Aorta (tissue), 5 donors: Measurements from ENCODE around the gene FERD3L. TPM values are rescaled to one million over a fixed set of nuclear protein-coding genes. Genes with fewer than 3 reads are reported as not detected.

Source experiments
- ATAC-seq: fragments of 200-7000 bp; cut with Tn5 transposase; one replicate; pipeline ENCODE4 v1.9.1; 2022; ENCODE audit warnings: moderate library complexity; ENCODE audit not compliant: low FRiP score
- DNase-seq, 2 donors: peaks; one replicate each; pipeline ENCODE4 v3.0.0-alpha.2; 2020
- H3K27ac ChIP-seq, 2 donors: one replicate each; pipeline ENCODE4 v1.5.1; 2013; ENCODE audit warnings: low read length in 2 of 2, mild to moderate bottlenecking in 2 of 2, moderate library complexity in 2 of 2, control low read depth in 1 of 2, inconsistent platforms in 1 of 2, low read depth in 1 of 2
- H3K27me3 ChIP-seq, 2 donors: one replicate each; pipeline ENCODE4 v1.6.1; 2013; ENCODE audit warnings: control low read depth in 1 of 2, low read length in 1 of 2, mild to moderate bottlenecking in 1 of 2, moderate library complexity in 1 of 2; ENCODE audit not compliant: insufficient read depth in 2 of 2, control insufficient read depth in 1 of 2
- H3K36me3 ChIP-seq, 2 donors: one replicate each; pipeline ENCODE4 v1.6.1; 2013; ENCODE audit warnings: control low read depth in 1 of 2, low read length in 1 of 2, mild to moderate bottlenecking in 1 of 2; ENCODE audit not compliant: insufficient read depth in 2 of 2, control insufficient read depth in 1 of 2
- H3K4me1 ChIP-seq, 2 donors: one replicate each; pipeline ENCODE4 v1.6.1; 2013; ENCODE audit warnings: low read length in 2 of 2, control low read depth in 1 of 2, mild to moderate bottlenecking in 1 of 2, moderate library complexity in 1 of 2; ENCODE audit not compliant: insufficient read depth in 2 of 2, control insufficient read depth in 1 of 2
- H3K4me3 ChIP-seq, 2 donors: one replicate each; pipeline ENCODE4 v1.5.1; 2013; ENCODE audit warnings: low read length in 2 of 2, control low read depth in 1 of 2, mild to moderate bottlenecking in 1 of 2
- H3K9me3 ChIP-seq: one replicate; pipeline ENCODE4 v1.6.1; 2013; ENCODE audit warnings: mild to moderate bottlenecking, low read length; ENCODE audit not compliant: control insufficient read depth
- WGBS, 2 donors: extraction: QIAGEN DNeasy Blood & Tissue Kit; methylation state at CpG; one replicate each; pipeline ENCODE4 v1.1.7; 2013; 5-methylcytosine and 5-hydroxymethylcytosine counted together
- intact Hi-C, 2 donors: fragments of 100-400 bp; cut with DNase I; formaldehyde crosslinking; loops; one replicate each; pipeline versions ENCODE4 v1.14.2 to v1.15.0; 2022
- polyA plus RNA-seq, 2 donors: library from polyadenylated mRNA; stranded (reverse); fragments of 200-250 nt; gene quantifications; one replicate each; pipeline ENCODE4 v1.2.3, GENCODE V29; 2013
- total RNA-seq, 2 donors: library from RNA; stranded (reverse); fragmentation: NEBNext Ultra II Directional; extraction: Animal tissue kit (Norgen Biotek cat#: 25700); gene quantifications; one replicate each; pipeline ENCODE4 v1.2.1, GENCODE V29; 2021
- donor health status: healthy with polysubstance abuse.
- donor health status: Bipolar disorder and iron deficiency.
- donor health status: DM: no; HTN: no; CAD: no.
- donor health status: DM: no; HTN: no; CAD: no.
- donor health status: DM: yes; HTN: yes; CAD: no.

Gene FERD3L
- total and polyA plus RNA-seq, 4 donors, result not detected

DNA sequence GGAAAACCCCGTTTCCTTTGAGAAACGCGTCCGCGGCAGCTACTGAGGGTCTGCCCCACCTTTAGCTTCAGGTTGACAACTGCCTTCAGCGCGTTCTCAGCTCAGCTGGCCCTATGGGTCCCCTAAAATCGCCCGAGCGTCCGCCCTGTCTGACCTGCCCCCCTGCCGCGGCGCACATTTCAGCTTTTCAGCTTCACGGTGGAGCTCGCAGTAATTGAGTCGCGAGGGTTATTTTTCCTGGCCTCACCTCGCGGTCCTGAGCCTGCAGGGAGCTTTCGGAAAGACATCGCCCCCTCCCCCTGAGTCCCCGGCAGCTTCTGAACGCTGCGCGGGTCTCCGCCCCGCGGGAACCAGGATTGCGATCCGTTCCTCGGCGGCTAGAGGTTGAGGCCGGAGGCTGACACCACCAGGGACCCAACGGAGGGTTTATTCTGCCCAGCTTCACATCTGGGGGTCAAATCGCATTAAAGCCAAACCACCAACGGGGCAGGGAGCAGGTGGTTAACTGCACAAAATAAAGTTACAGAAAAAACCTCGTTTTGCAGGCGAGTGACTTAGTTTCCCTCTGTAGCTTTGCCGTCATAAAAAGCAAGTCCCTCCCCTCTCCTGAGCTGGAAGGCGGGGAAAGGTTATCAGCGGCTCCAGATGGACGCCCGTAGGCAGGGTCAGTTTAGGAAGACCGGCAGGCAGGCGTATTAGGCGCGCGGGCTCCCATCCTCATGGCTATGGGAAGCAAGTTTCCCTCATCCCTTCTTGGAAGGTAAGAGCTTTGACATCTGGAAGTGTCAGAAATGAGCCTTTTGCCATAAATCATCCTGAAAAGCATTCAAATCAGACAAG is 38.8 kb downstream of the FERD3L start:
- H3K27me3 ChIP-seq, result no peaks in the 10 kb centered on the region

DNA sequence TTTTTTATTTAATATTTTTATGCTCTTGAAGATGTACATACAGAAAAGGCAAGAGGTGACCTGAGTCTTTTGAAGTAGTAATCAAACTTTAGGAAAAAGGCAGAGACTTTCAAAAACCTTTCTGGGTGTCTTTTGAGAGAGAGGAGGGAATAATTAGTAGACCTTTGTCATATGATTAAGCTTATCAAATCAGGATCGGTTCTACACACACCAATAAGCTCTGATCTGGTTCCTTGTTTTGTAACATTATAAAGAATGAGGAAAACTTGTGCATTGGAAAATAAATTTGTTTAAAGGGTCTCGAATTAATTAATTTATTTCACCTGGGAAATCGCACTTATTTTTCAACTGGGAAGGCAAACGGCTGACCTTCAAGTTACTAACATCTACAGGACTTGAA is 39.7 kb downstream of the FERD3L start:
- Histone ChIP-seq H3K9me3 (no peaks in the 10 kb centered on the region), H3K4me3 (peak overlapping the region in 1 of 2 donors; percentile 81), H3K27ac (no peak overlapping the region), H3K36me3 (no peaks in the 10 kb centered on the region), H3K4me1 (no peaks in the 10 kb centered on the region), H3K27me3 (no peaks in the 10 kb centered on the region)
- intact Hi-C loops, result no loop called here
- WGBS, 2 donors, result 85% methylated on average over 4 of the region's 4 CpGs
- no peak for DNase-seq
- ATAC-seq, result no peak

More for the DNA sequence above, 38.8 kb downstream of the FERD3L start:
- Histone ChIP-seq H3K9me3 (no peaks in the 10 kb centered on the region), H3K4me1 (no peaks in the 10 kb centered on the region), H3K4me3 (peak overlapping the region; percentile 81 to 97), H3K36me3 (no peaks in the 10 kb centered on the region), H3K27ac (no peak overlapping the region)
- intact Hi-C loops, result no loop called here
- ATAC-seq (peak; percentile 50), DNase-seq (peak in 1 of 2 donors; percentile 75)
- 1% methylated on average over 49 of the region's 49 CpGs for WGBS, 2 donors

DNA sequence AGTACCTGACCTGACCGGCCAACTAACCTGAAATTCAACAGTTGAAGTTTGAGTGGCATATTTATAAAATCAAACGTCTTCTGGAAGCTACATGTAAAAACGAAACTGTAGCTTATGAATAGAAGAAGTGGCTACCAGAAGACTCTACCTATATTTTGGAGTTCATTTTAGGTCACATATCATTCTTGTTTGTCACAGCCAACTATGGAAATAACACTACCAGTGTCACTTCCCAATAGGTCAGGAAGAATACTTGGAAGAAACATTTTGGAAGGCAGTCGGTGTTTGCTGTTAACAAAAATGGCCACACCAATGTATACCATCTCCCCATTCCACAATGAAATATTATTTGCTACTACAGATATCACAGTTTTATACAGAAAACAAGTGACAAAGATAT is 40.4 kb downstream of the FERD3L start:
- ATAC-seq, result no peak

DNA sequence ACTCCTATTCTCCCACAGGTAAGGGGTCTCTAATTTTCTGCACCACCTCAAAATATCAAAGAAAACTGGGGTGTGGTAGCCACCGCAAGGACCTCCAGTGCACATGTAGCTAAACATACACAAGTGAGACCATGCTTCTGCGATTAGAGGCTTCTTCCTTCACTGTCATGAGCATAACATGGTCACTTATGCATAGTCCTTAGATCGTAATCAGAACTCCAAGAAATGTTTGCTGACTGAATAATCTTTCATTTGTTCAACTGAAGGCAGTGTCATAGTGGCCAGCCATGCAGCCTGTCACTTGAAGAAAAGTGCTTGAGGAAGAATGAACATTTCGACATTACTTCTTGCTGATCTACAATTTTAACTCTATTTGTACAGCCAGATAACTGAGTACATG is 42.3 kb downstream of the FERD3L start:
- ATAC-seq, result no peak
- Histone ChIP-seq H3K4me1 (no peaks in the 10 kb centered on the region), H3K4me3 (no peak overlapping the region), H3K36me3 (no peaks in the 10 kb centered on the region), H3K27me3 (no peaks in the 10 kb centered on the region), H3K9me3 (no peaks in the 10 kb centered on the region), H3K27ac (no peak overlapping the region)
- intact Hi-C loops, result no loop called here
- 97 to 98% methylated on average over 4 of the region's 4 CpGs for WGBS, 2 donors
- no peak for DNase-seq

More for the DNA sequence above, 40.4 kb downstream of the FERD3L start:
- intact Hi-C loops, result no loop called here
- no peaks in the 10 kb centered on the region for H3K9me3 ChIP-seq
- H3K4me3 ChIP-seq, result no peak overlapping the region
- no peaks in the 10 kb centered on the region for H3K36me3 ChIP-seq
- no peaks in the 10 kb centered on the region for H3K27me3 ChIP-seq
- H3K27ac ChIP-seq, result no peak overlapping the region
- no peaks in the 10 kb centered on the region for H3K4me1 ChIP-seq
- no peak for DNase-seq
- 91 to 96% methylated on average over 4 of the region's 4 CpGs for WGBS, 2 donors

- Histone ChIP-seq H3K27ac (no peak overlapping the region), H3K9me3 (no peaks in the 10 kb centered on the region), H3K27me3 (no peaks in the 10 kb centered on the region), H3K4me1 (no peaks in the 10 kb centered on the region), H3K36me3 (no peaks in the 10 kb centered on the region), H3K4me3 (no peak overlapping the region)
- WGBS, 2 donors, result 91 to 92% methylated on average over 2 of the region's 2 CpGs
- DNase-seq (no peak), ATAC-seq (no peak)
- intact Hi-C loops, result no loop called here
Observed at GRCh38 chr7:19101909-19102308, 43.3 kb downstream of the FERD3L start.

DNA sequence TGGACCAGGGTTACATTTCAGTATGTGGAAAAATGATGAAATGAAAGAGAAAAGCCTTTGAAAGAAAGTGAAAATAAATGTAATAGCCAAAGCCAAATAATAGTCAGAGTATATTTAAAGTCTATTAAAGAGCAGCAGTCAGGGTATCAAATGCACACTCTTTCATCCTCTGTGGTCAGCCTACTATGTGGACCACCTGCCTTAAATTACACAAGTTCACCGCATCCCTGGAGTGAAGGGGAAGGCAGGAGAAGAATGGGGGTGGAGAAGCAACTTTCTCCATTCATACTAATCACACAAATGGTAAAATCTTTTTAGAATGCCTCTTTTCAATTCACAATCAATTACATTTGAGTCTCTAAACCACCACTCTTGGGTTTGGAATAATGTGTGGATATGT is 43.7 kb downstream of the FERD3L start:
- WGBS, 2 donors, result 98 to 100% methylated on average over 1 of the region's 1 CpG
- Histone ChIP-seq H3K4me3 (no peak overlapping the region), H3K36me3 (no peaks in the 10 kb centered on the region), H3K27me3 (no peaks in the 10 kb centered on the region), H3K9me3 (no peaks in the 10 kb centered on the region), H3K4me1 (no peaks in the 10 kb centered on the region), H3K27ac (no peak overlapping the region)
- no peak for ATAC-seq
- DNase-seq, result no peak
- intact Hi-C loops, result no loop called here

DNA sequence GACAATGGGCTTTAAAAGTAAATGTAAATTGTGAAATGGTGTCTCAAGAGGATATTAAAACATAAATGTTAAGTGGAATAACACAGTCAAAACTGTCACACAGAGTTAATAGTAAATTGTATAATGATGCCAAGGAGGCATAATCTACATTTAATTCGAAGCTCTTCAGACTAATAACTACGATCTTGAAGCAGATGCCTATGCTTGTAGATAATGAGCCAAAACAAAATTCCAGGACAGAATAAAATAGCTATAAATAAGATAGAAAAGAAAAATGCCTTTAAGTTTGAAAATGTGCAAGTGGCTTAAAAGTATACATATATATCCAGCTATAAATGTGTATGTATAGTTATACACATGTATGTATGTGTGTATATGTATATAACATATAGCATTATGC is 45.3 kb downstream of the FERD3L start:
- ATAC-seq (no peak), DNase-seq (no peak)
- H3K36me3 ChIP-seq, result no peaks in the 10 kb centered on the region
- no peak overlapping the region for H3K4me3 ChIP-seq
- no peak overlapping the region for H3K27ac ChIP-seq
- intact Hi-C loops, result no loop called here
- no peaks in the 10 kb centered on the region for H3K27me3 ChIP-seq
- H3K4me1 ChIP-seq, result no peaks in the 10 kb centered on the region
- H3K9me3 ChIP-seq, result no peaks in the 10 kb centered on the region
- WGBS, 2 donors, result 76 to 82% methylated on average over 2 of the region's 2 CpGs

- Histone ChIP-seq H3K36me3 (no peaks in the 10 kb centered on the region), H3K4me3 (no peak overlapping the region), H3K4me1 (no peaks in the 10 kb centered on the region), H3K27ac (no peak overlapping the region), H3K9me3 (no peaks in the 10 kb centered on the region), H3K27me3 (no peaks in the 10 kb centered on the region)
- no peak for ATAC-seq
- WGBS, 2 donors, result 94 to 98% methylated on average over 3 of the region's 3 CpGs
- DNase-seq, result no peak
- intact Hi-C loops, result no loop called here
Observed at GRCh38 chr7:19099194-19099593, 46.0 kb downstream of the FERD3L start.

GRCh38 chr7:19098510-19098909 is 46.7 kb downstream of the FERD3L start:
- no peak overlapping the region for H3K4me3 ChIP-seq
- no peak overlapping the region for H3K27ac ChIP-seq
- DNase-seq, result no peak
- H3K36me3 ChIP-seq, result no peaks in the 10 kb centered on the region
- no peaks in the 10 kb centered on the region for H3K27me3 ChIP-seq
- no peaks in the 10 kb centered on the region for H3K9me3 ChIP-seq
- intact Hi-C loops, result no loop called here
- no peaks in the 10 kb centered on the region for H3K4me1 ChIP-seq
- 98 to 100% methylated on average over 1 of the region's 1 CpG for WGBS, 2 donors
- ATAC-seq, result no peak
